Hematopoietic multipotent progenitor cell treated with erythropoietin and hydrocortisone succinate and interleukin-3 and kit ligand, for 6 days (in vitro differentiated cells): ENCODE data around the gene MUC16.
"Not testable (repeated sequence)": the region's sequence is repeated elsewhere in the genome, so short reads cannot be mapped to it uniquely, and the experiment has no call there.

Experiments
- DNase-seq: peaks from one replicate; pipeline ENCODE4 v3.0.0-alpha.2; 2015

The MUC16 gene

GRCh38 chr19:9009935-9010651, at the start of gene MUC16:
Gene MUC16 (minus strand): TSS chr19:9010409.
- DNase-seq, result no peak

- DNase-seq, result no peak
Observed at GRCh38 chr19:9058905-9059667, 48.9 kb upstream of the MUC16 start.

- no peak for DNase-seq
Observed at GRCh38 chr19:9057505-9058258, 47.5 kb upstream of the MUC16 start.

- not testable (repeated sequence) for DNase-seq
Observed at GRCh38 chr19:9056131-9056530, 45.9 kb upstream of the MUC16 start.

- no peak for DNase-seq
Observed at GRCh38 chr19:9054765-9055164, 44.6 kb upstream of the MUC16 start.

- DNase-seq, result no peak
Observed at GRCh38 chr19:9054207-9054606, 44.0 kb upstream of the MUC16 start.

- not testable (repeated sequence) for DNase-seq
Observed at GRCh38 chr19:9053674-9054073, 43.5 kb upstream of the MUC16 start.

- DNase-seq, result no peak
Observed at GRCh38 chr19:9052894-9053293, 42.7 kb upstream of the MUC16 start.

GRCh38 chr19:9046694-9047093, 36.5 kb upstream of the MUC16 start:
- no peak for DNase-seq

- DNase-seq, result no peak
Observed at GRCh38 chr19:9044449-9044848, 34.2 kb upstream of the MUC16 start.

- no peak for DNase-seq
Observed at GRCh38 chr19:9043524-9043923, 33.3 kb upstream of the MUC16 start.

GRCh38 chr19:9041023-9041422, 30.8 kb upstream of the MUC16 start:
- no peak for DNase-seq

- DNase-seq, result no peak
Observed at GRCh38 chr19:9040131-9040530, 29.9 kb upstream of the MUC16 start.

- DNase-seq, result no peak
Observed at GRCh38 chr19:9039728-9040127, 29.5 kb upstream of the MUC16 start.

- DNase-seq, result no peak
Observed at GRCh38 chr19:9037400-9038062, 27.3 kb upstream of the MUC16 start.

- DNase-seq, result no peak
Observed at GRCh38 chr19:9032136-9032631, 22.0 kb upstream of the MUC16 start.

- no peak for DNase-seq
Observed at GRCh38 chr19:9018163-9018875, 8.1 kb upstream of the MUC16 start.

- DNase-seq, result peak; percentile 2
Observed at GRCh38 chr19:9014803-9015202, 4.6 kb upstream of the MUC16 start.

GRCh38 chr19:9013988-9014387, 3.8 kb upstream of the MUC16 start:
- DNase-seq, result no peak

- DNase-seq, result no peak
Observed at GRCh38 chr19:9011875-9012274, 1.7 kb upstream of the MUC16 start.

GRCh38 chr19:9010693-9011092, 484 bp upstream of the MUC16 start:
- no peak for DNase-seq

GRCh38 chr19:9009431-9009830, 778 bp downstream of the MUC16 start:
- DNase-seq, result no peak
